GM12865 (cell line): Measurements from ENCODE around the gene GMCL2.

Experiments
- DNase-seq: peaks from one replicate; pipeline ENCODE4 v3.0.0; 2010; ENCODE audit warnings: low read depth
- H3K4me3 ChIP-seq: 2 replicates; pipeline ENCODE4 v1.5.1; 2011; ENCODE audit warnings: mild to moderate bottlenecking, low read depth, low read length, control low read depth
- TF ChIP-seq, protein P1 (sequence below): IDR thresholded peaks from 2 replicates; pipeline ENCODE4 v1.5.1; 2011; ENCODE audit warnings: low read length, control low read depth, low read depth, inconsistent platforms; ENCODE audit not compliant: insufficient read depth; ENCODE audit errors: missing control alignments

GMCL2 gene

GRCh38 chr5:178227138-178227659 is 40.0 kb upstream of the GMCL2 start:
- no peak for DNase-seq
- TF ChIP-seq, protein P1, sequence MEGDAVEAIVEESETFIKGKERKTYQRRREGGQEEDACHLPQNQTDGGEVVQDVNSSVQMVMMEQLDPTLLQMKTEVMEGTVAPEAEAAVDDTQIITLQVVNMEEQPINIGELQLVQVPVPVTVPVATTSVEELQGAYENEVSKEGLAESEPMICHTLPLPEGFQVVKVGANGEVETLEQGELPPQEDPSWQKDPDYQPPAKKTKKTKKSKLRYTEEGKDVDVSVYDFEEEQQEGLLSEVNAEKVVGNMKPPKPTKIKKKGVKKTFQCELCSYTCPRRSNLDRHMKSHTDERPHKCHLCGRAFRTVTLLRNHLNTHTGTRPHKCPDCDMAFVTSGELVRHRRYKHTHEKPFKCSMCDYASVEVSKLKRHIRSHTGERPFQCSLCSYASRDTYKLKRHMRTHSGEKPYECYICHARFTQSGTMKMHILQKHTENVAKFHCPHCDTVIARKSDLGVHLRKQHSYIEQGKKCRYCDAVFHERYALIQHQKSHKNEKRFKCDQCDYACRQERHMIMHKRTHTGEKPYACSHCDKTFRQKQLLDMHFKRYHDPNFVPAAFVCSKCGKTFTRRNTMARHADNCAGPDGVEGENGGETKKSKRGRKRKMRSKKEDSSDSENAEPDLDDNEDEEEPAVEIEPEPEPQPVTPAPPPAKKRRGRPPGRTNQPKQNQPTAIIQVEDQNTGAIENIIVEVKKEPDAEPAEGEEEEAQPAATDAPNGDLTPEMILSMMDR, result no peak

DNA sequence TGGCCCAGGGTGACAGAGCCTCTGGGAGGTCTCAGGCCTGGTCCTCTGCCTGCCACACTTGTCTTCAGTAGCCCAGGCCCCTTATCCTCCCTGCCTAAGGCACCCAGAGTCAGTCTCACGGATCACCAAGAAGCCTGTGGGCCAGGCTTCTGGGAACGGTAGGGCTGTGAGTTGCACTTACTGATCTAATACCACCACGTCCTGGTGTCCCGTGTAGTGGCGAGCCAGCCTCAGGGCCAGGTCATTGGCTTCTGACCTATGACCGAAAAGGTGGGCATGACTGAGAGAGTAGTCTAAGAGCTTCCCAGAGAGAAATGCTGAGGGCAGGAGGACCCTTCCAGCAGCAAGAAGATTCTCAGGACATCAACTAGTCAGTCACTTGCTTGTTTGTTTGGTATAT is 38.0 kb upstream of the GMCL2 start:
- no peak for DNase-seq
- no peak overlapping the region for H3K4me3 ChIP-seq
- TF ChIP-seq, protein P1, result no peak

More at GRCh38 chr5:178227138-178227659, 40.0 kb upstream of the GMCL2 start:
- H3K4me3 ChIP-seq, result no peak overlapping the region

DNA sequence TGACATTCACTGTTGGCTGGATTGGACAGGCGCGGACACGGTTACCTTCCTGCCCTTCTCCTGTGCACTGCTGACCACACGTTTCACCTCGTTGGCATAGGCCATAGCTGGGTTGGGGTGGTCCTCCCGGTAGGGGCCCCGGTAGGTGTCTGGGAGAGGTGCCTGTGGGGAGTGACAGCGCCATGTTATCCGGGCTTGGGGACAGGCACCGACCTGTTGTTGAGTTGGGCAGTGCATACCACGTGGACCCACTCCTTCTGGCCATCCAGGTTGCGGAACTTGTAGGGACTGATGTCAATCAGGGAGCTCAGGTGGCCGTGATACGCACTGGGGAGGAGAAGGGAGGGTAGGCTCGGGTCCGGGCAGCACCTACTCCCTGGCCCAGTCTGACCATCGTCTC is 37.2 kb upstream of the GMCL2 start:
- TF ChIP-seq, protein P1, result no peak
- no peak overlapping the region for H3K4me3 ChIP-seq
- DNase-seq, result no peak

GRCh38 chr5:178223828-178224335 is 36.7 kb upstream of the GMCL2 start:
- H3K4me3 ChIP-seq, result no peak overlapping the region
- TF ChIP-seq, protein P1, result no peak
- no peak for DNase-seq

DNA sequence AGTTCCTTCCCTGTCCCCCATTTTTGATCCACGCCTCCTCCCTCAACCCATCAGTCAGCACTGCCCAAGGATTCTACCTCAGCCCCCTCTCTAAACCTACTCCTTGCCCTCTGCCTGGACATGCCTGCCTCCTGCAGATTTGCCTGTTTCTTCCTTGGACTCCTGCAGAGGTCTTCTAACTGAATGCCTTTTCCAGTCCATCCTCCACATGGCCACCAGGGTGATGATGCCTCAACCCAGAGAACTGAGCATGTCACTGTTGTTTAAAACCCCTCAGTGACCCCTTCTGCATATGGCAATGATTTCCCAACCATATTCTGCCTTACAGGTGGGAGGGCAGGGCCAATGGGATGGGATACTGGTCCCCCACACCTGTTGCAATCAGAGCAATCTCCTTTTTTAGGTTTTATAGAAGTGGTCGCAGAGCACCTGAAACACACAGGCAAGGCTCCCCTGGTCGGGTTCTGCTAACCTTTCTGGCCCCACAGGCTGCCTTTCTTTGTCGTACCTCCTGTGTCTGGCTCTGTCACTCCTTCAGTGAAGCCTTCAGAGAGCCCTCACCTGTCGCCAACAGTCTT is 36.1 kb upstream of the GMCL2 start:
- TF ChIP-seq, protein P1, result no peak
- DNase-seq, result no peak
- H3K4me3 ChIP-seq, result no peak overlapping the region

DNA sequence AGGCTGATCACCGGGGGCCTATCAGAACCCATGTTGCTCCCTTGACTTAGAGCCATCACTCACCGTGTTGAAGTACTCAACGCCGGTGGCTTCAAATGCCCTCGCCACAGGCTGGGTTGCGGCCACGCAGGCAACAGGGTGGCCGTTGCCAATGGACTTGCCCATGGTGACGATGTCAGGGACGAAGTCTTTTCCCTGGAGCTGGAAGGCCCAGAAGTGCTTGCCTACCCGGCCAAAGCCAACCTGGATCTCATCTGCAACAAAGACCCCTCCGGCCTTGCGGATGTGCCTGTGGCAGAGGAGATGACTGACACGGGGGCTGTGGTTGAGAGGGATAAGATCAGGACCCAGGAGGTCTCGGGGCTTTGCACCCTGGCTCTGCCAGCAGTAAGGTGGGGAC is 35.1 kb upstream of the GMCL2 start:
- no peak for DNase-seq
- no peak overlapping the region for H3K4me3 ChIP-seq
- TF ChIP-seq, protein P1, result no peak

GRCh38 chr5:178221853-178222252 is 34.7 kb upstream of the GMCL2 start:
- TF ChIP-seq, protein P1, result no peak
- DNase-seq, result no peak
- no peak overlapping the region for H3K4me3 ChIP-seq
